Body of pancreas (tissue), 4 donors: ENCODE results near the gene FERMT3.

Source experiments
- CTCF ChIP-seq, 7 experiments: fragments of 450-650 bp in 4 of 7; fragments of 200-600 bp in 3 of 7; sonication (generic) in 3 of 7; IDR thresholded peaks; one replicate each; pipeline ENCODE4 v1.5.1; 2016 to 2019; ENCODE audit warnings: antibody characterized with exemption in 7 of 7
- POLR2A ChIP-seq, 3 donors: fragments of 450-650 bp; IDR thresholded peaks; one replicate each; pipeline ENCODE4 v1.6.1; 2016; ENCODE audit warnings: antibody characterized with exemption in 3 of 3, mild to moderate bottlenecking in 2 of 3

DNA sequence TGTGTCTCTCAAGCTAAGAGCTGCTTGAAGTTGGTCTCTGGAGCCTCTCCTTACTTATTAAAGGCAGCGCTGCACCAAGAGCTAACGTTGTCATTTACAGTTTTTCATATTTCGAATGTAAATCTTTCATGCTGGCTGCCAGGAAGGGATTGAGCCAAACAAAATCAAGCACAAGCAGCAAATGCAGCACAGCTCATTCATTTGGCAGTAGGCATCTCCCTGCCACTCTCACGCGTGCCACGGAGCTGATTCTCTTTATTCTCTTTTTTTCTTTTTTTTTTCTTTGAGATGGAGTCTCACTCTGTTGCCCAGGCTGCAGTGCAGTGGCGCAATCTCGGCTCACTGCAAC lies 26.4 kb downstream of the FERMT3 start:
- TF ChIP-seq CTCF (IDR thresholded peaks at IDR 0.05), result no peak
- TF ChIP-seq POLR2A (IDR thresholded peaks at IDR 0.05), result no peak
